ENCODE data around the gene PTGES3. TPM values are rescaled to one million over a fixed set of nuclear protein-coding genes. Genes with fewer than 3 reads are reported as not detected.

PTGES3 gene
- total RNA-seq, 1 experiment from 2014 or later, result 435 TPM

DNA sequence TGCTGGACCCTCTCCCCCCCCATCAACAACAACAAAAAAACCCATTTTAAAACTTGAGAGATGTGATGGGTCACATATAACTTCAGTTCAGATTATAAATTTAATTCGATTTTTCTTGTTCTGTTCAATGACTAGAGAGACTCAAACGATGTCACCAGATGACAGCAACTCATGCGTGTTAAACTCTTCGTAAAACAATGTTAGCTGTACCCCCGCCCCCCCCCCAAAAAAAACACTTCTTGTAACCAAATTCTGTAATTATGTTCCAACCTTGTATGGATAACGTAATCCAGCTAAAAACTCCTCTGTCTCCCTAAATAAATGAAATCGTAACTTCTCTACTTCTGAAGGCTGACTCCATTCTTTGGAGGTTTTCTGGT lies 37.6 kb upstream of the PTGES3 start:
- Mint-ChIP-seq H3K4me3 (peak overlapping the region; percentile 99 to 100), H3K9me3 (no peaks in the 10 kb centered on the region), H3K36me3 (ENCODE audit: insufficient read depth in 1 of 3, low read depth in 3 of 3) (peaks cover 43 to 73% (median 61%) of the 10 kb centered on the region in 3 experiments), H3K4me1 (peaks cover 36 to 40% of the 10 kb centered on the region in 2 experiments), H3K27ac (peak overlapping the region; percentile 100; a peak in 6 of 7 replicates), H3K27me3 (ENCODE audit: low read depth) (no peaks in the 10 kb centered on the region)
- Histone ChIP-seq H4K8ac (replicated peaks; ENCODE audit: insufficient read length, low read depth, low read length) (no peak overlapping the region), H2BK12ac (ENCODE audit: insufficient read length, low read depth, low read length) (no peak overlapping the region), H4K91ac (ENCODE audit: insufficient read length, low read depth, low read length) (no peak overlapping the region), H3K9me3 (ENCODE audit: control insufficient read depth, low read depth, low read length) (no peaks in the 10 kb centered on the region), H2BK120ac (ENCODE audit: low read depth, low read length, poor library complexity, severe bottlenecking) (no peak overlapping the region), H4K20me1 (ENCODE audit: control insufficient read depth, insufficient read depth, insufficient read length) (no peaks in the 10 kb centered on the region), H2BK20ac (ENCODE audit: low read depth, low read length, poor library complexity, severe bottlenecking) (no peak overlapping the region), H3K27me3 (ENCODE audit: insufficient read depth, low read length) (no peaks in the 10 kb centered on the region), H3K27ac (ENCODE audit: insufficient read length, low read depth, low read length) (no peak overlapping the region), H3K14ac (ENCODE audit: insufficient read depth, low read length) (no peak overlapping the region), H2BK15ac (ENCODE audit: low read depth, low read length) (no peak overlapping the region), H3K23me2 (ENCODE audit: insufficient read length, low read depth, low read length, poor library complexity, severe bottlenecking) (peaks cover 10% of the 10 kb centered on the region), H3K79me2 (ENCODE audit: insufficient read depth, low read length) (peaks cover 39% of the 10 kb centered on the region; the same call in 1 of the 2 replicates), H3K4ac (ENCODE audit: low read depth, low read length) (no peak overlapping the region), H2BK5ac (ENCODE audit: insufficient read length, low read length) (no peak overlapping the region), H2AFZ (ENCODE audit: low read length) (no peak overlapping the region), H3K23ac (ENCODE audit: insufficient read length, low read depth, low read length) (no peak overlapping the region), H3K9ac (ENCODE audit: extremely low read depth, insufficient read length, low read length) (peak overlapping the region; percentile 39), H3T11ph (ENCODE audit: low read length) (no peak overlapping the region), H3K79me1 (ENCODE audit: insufficient read depth, low read depth, low read length, poor library complexity, severe bottlenecking) (peaks cover 7% of the 10 kb centered on the region), H3K18ac (ENCODE audit: insufficient read length, low read depth, low read length) (no peak overlapping the region), H3K56ac (ENCODE audit: insufficient read length, low read depth, low read length) (no peak overlapping the region), H2AK5ac (ENCODE audit: insufficient read length, low read length) (no peak overlapping the region), H3K4me2 (ENCODE audit: insufficient read depth, insufficient read length, low read length) (peak overlapping the region; percentile 82), H3K4me1 (ENCODE audit: insufficient read depth, low read length) (peaks cover 10% of the 10 kb centered on the region), H4K5ac (ENCODE audit: insufficient read length, low read depth, low read length) (no peak overlapping the region)
- no peak for DNase-seq
- WGBS (ENCODE audit: extremely low coverage, insufficient read length, low lambda C conversion rate), result no CpG with 5 or more reads among the region's 7 CpGs
- TF ChIP-seq, protein P1, sequence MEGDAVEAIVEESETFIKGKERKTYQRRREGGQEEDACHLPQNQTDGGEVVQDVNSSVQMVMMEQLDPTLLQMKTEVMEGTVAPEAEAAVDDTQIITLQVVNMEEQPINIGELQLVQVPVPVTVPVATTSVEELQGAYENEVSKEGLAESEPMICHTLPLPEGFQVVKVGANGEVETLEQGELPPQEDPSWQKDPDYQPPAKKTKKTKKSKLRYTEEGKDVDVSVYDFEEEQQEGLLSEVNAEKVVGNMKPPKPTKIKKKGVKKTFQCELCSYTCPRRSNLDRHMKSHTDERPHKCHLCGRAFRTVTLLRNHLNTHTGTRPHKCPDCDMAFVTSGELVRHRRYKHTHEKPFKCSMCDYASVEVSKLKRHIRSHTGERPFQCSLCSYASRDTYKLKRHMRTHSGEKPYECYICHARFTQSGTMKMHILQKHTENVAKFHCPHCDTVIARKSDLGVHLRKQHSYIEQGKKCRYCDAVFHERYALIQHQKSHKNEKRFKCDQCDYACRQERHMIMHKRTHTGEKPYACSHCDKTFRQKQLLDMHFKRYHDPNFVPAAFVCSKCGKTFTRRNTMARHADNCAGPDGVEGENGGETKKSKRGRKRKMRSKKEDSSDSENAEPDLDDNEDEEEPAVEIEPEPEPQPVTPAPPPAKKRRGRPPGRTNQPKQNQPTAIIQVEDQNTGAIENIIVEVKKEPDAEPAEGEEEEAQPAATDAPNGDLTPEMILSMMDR (conservative IDR thresholded peaks at IDR 0.05), result no peak

Measured in H9 (cell line).